ENCODE results near the gene PRKCQ.

Gene PRKCQ

DNA sequence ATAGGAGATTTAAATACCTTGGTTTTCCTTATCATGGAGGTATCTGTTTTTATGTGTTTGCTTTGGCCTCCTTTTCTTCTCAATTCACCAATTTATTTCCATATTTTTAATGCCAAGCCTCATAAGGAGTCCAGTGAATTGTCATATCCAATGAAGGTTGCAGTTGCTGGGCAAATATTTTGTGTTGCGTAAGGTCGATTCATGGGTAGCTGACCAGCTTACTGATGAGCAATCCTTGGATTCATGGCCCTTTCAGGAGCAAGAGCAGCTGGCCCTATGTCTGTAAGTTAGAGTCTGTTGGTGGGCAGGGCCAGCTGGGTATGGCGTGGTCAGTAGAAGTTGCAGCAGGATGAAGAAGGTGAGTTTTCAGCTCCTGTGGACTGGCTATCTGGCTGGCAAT, 194.4 kb downstream of the PRKCQ start:
- Histone ChIP-seq H3K27me3 (replicated peaks; ENCODE audit: insufficient read depth, low read length) (no peaks in the 10 kb centered on the region), H3F3A (ENCODE audit: insufficient read depth, low read length) (peaks cover 9% of the 10 kb centered on the region; the same call in 1 of the 2 replicates), H3K36me3 (replicated peaks; ENCODE audit: insufficient read depth, low read length) (no peaks in the 10 kb centered on the region), H3K9me2 (replicated peaks; ENCODE audit: insufficient read depth, low read length) (no peaks in the 10 kb centered on the region), H3K79me2 (ENCODE audit: low read length) (no peaks in the 10 kb centered on the region), H3K27ac (ENCODE audit: low read length) (no peak overlapping the region), H2AFZ (ENCODE audit: low read length) (no peak overlapping the region), H3K9me3 (replicated peaks; ENCODE audit: insufficient read depth, low read length) (no peaks in the 10 kb centered on the region), H3K4me3 (ENCODE audit: low read length) (no peak overlapping the region), H3K4me2 (ENCODE audit: low read depth, low read length) (no peak overlapping the region), H3K9ac (ENCODE audit: low read length) (no peak overlapping the region), H4K20me1 (ENCODE audit: insufficient read depth, low read length) (no peaks in the 10 kb centered on the region), H3K4me1 (ENCODE audit: low read length) (peaks cover 18% of the 10 kb centered on the region)
- TF ChIP-seq EZH2phosphoT487 (IDR thresholded peaks at IDR 0.05; ENCODE audit: low read length), result no peak
- no peak for TF ChIP-seq EZH2 (optimal IDR thresholded peaks at IDR 0.05; ENCODE audit: low read depth, low read length)
- TF ChIP-seq, protein P1, sequence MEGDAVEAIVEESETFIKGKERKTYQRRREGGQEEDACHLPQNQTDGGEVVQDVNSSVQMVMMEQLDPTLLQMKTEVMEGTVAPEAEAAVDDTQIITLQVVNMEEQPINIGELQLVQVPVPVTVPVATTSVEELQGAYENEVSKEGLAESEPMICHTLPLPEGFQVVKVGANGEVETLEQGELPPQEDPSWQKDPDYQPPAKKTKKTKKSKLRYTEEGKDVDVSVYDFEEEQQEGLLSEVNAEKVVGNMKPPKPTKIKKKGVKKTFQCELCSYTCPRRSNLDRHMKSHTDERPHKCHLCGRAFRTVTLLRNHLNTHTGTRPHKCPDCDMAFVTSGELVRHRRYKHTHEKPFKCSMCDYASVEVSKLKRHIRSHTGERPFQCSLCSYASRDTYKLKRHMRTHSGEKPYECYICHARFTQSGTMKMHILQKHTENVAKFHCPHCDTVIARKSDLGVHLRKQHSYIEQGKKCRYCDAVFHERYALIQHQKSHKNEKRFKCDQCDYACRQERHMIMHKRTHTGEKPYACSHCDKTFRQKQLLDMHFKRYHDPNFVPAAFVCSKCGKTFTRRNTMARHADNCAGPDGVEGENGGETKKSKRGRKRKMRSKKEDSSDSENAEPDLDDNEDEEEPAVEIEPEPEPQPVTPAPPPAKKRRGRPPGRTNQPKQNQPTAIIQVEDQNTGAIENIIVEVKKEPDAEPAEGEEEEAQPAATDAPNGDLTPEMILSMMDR (IDR thresholded peaks at IDR 0.05; ENCODE audit: low read length), result no peak
- no peak for DNase-seq

DNA sequence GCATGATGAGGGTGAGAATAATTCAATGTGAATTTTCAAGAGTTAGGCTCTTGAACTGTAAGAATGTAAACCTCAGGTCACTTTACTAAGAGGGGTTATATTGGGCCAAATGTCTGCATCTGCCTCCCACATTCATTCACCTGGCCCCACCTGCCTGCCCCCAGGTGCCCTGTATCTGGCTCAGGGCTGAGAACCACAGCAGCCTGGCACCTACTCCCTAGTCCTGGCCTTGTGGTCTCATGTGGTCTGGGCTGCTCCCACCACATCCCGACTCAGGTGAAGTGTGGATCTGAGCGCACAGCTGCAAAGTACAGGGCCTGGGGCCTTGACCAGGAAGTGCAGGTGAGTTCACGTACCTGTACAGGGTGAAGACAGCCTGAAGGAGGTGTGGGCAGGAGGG, 195.2 kb downstream of the PRKCQ start:
- H3K27ac ChIP-seq (ENCODE audit: low read length), result no peak overlapping the region
- no peak for DNase-seq
- H3K36me3 ChIP-seq (replicated peaks; ENCODE audit: insufficient read depth, low read length), result no peaks in the 10 kb centered on the region

DNA sequence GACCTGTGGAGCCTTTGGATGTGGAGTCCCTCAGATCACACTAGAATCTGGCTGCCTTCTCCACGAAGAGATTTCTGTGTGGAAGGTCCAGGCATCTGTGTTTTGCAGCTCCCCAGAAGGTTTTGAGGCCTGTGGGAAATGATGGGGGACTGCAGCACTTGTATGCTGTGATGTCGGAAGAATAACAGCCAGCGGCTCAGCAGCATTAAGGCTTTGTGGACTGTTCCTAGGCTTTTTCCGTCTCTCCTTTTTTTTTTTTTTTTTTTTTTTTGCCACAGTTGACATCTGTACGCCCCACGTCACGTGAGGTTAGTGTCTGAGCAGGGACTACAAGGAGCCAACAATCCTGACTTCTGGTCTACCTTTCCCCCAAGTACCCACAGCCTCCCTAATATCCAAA, 196.0 kb downstream of the PRKCQ start:
- Histone ChIP-seq H3K4me3 (ENCODE audit: low read length) (no peak overlapping the region), H3K36me3 (replicated peaks; ENCODE audit: insufficient read depth, low read length) (no peaks in the 10 kb centered on the region), H3K27ac (ENCODE audit: low read length) (no peak overlapping the region), H3K9me2 (replicated peaks; ENCODE audit: insufficient read depth, low read length) (no peaks in the 10 kb centered on the region), H3K9me3 (replicated peaks; ENCODE audit: insufficient read depth, low read length) (no peaks in the 10 kb centered on the region), H2AFZ (ENCODE audit: low read length) (no peak overlapping the region), H3K4me1 (ENCODE audit: low read length) (peaks cover 18% of the 10 kb centered on the region), H3K4me2 (ENCODE audit: low read depth, low read length) (no peak overlapping the region), H3K27me3 (replicated peaks; ENCODE audit: insufficient read depth, low read length) (no peaks in the 10 kb centered on the region), H3K79me2 (ENCODE audit: low read length) (no peaks in the 10 kb centered on the region), H3F3A (ENCODE audit: insufficient read depth, low read length) (peaks cover 9% of the 10 kb centered on the region; the same call in 1 of the 2 replicates), H4K20me1 (ENCODE audit: insufficient read depth, low read length) (no peaks in the 10 kb centered on the region), H3K9ac (ENCODE audit: low read length) (no peak overlapping the region)
- DNase-seq, result no peak
- no peak for TF ChIP-seq EZH2 (optimal IDR thresholded peaks at IDR 0.05; ENCODE audit: low read depth, low read length)
- TF ChIP-seq, protein P1 (IDR thresholded peaks at IDR 0.05; ENCODE audit: low read length), result no peak
- no peak for TF ChIP-seq EZH2phosphoT487 (IDR thresholded peaks at IDR 0.05; ENCODE audit: low read length)

More for the DNA sequence above, 195.2 kb downstream of the PRKCQ start:
- H3K9ac ChIP-seq (ENCODE audit: low read length), result no peak overlapping the region
- H3K9me3 ChIP-seq (replicated peaks; ENCODE audit: insufficient read depth, low read length), result no peaks in the 10 kb centered on the region
- peaks cover 9% of the 10 kb centered on the region; the same call in 1 of the 2 replicates for H3F3A ChIP-seq (ENCODE audit: insufficient read depth, low read length)
- no peaks in the 10 kb centered on the region for H4K20me1 ChIP-seq (ENCODE audit: insufficient read depth, low read length)
- H3K4me1 ChIP-seq (ENCODE audit: low read length), result peaks cover 18% of the 10 kb centered on the region
- no peaks in the 10 kb centered on the region for H3K27me3 ChIP-seq (replicated peaks; ENCODE audit: insufficient read depth, low read length)
- no peak overlapping the region for H3K4me3 ChIP-seq (ENCODE audit: low read length)
- H3K4me2 ChIP-seq (ENCODE audit: low read depth, low read length), result no peak overlapping the region
- H3K9me2 ChIP-seq (replicated peaks; ENCODE audit: insufficient read depth, low read length), result no peaks in the 10 kb centered on the region
- H2AFZ ChIP-seq (ENCODE audit: low read length), result no peak overlapping the region
- H3K79me2 ChIP-seq (ENCODE audit: low read length), result no peaks in the 10 kb centered on the region
- TF ChIP-seq EZH2phosphoT487 (IDR thresholded peaks at IDR 0.05; ENCODE audit: low read length) (no peak), EZH2 (optimal IDR thresholded peaks at IDR 0.05; ENCODE audit: low read depth, low read length) (no peak)
- TF ChIP-seq, protein P1 (IDR thresholded peaks at IDR 0.05; ENCODE audit: low read length), result no peak

All from MM.1S (cell line).